HT1080 (cell line): ENCODE measurements around the gene SKP2. TPM values are rescaled to one million over a fixed set of nuclear protein-coding genes. Genes with fewer than 3 reads are reported as not detected.
A peak's percentile ranks its signal among the peaks of the same experiment; 100 is the strongest.
"Not testable (repeated sequence)": the region's sequence is repeated elsewhere in the genome, so short reads cannot be mapped to it uniquely, and the experiment has no call there.

Experiments
- DNase-seq: peaks from one replicate; pipeline ENCODE4 v3.0.0-alpha.2; 2015; ENCODE audit warnings: low read depth
- polyA plus RNA-seq, 2 experiments: library from polyadenylated mRNA; depleted of rRNA; stranded (reverse); fragments of >200 nt; gene quantifications; 2 replicates each; pipeline ENCODE4 v1.2.3, GENCODE V29; 2015
- total RNA-seq: library from RNA; depleted of rRNA; stranded (reverse); fragments of >200 nt; shearing (Covaris generic); gene quantifications from 2 replicates; pipeline ENCODE4 v1.2.3, GENCODE V29; 2014; rRNA removed

SKP2 gene
- total RNA-seq = 80.6 and 84.1 TPM in 2 replicates
- polyA plus RNA-seq (2015; cell fraction: cytosol; rRNA removed) = 35.0 TPM in 2 replicates
- polyA plus RNA-seq (2015; cell fraction: nucleus; rRNA removed) = 29.6 and 30.4 TPM in 2 replicates

GRCh38 chr5:36151434-36152323 lies at the start of gene SKP2, which contains the start of gene LMBRD2:
SKP2 (plus strand) TSS chr5:36152111; CDS start chr5:36152263, 152 bp downstream.
LMBRD2 (minus strand) TSS chr5:36151887; CDS start chr5:36143349, 8,538 bp downstream.
- DNase-seq = peak; percentile 99

- no peak for DNase-seq
These were observed 46.1 kb upstream of the SKP2 start for GRCh38 chr5:36105819-36106218.

- DNase-seq = no peak
These were observed 43.0 kb upstream of the SKP2 start for GRCh38 chr5:36108758-36109460.

GRCh38 chr5:36111238-36111637 lies 40.7 kb upstream of the SKP2 start:
- no peak for DNase-seq

GRCh38 chr5:36125868-36126267 lies 26.0 kb upstream of the SKP2 start:
- no peak for DNase-seq

- DNase-seq = no peak
These were observed 23.1 kb upstream of the SKP2 start for GRCh38 chr5:36128795-36129194.

GRCh38 chr5:36129666-36130065 lies 22.2 kb upstream of the SKP2 start:
- not testable (repeated sequence) for DNase-seq

GRCh38 chr5:36133009-36133408 lies 18.9 kb upstream of the SKP2 start:
- not testable (repeated sequence) for DNase-seq

GRCh38 chr5:36135988-36136387 lies 15.9 kb upstream of the SKP2 start:
- no peak for DNase-seq

- no peak for DNase-seq
These were observed 15.3 kb upstream of the SKP2 start for GRCh38 chr5:36136581-36136980.

GRCh38 chr5:36138900-36139683 lies 12.8 kb upstream of the SKP2 start:
- no peak for DNase-seq

- DNase-seq = no peak
These were observed 6.6 kb upstream of the SKP2 start for GRCh38 chr5:36145311-36145710.

- no peak for DNase-seq
These were observed 5.5 kb upstream of the SKP2 start for GRCh38 chr5:36146390-36146789.

GRCh38 chr5:36147681-36148080 lies 4.2 kb upstream of the SKP2 start:
- no peak for DNase-seq

- peak; percentile 47 for DNase-seq
These were observed 1.1 kb upstream of the SKP2 start for GRCh38 chr5:36150676-36151433.

GRCh38 chr5:36152324-36153297 lies 700 bp downstream of the SKP2 start:
- DNase-seq = peak; percentile 13

GRCh38 chr5:36153298-36153677 lies 1.4 kb downstream of the SKP2 start:
- DNase-seq = no peak

GRCh38 chr5:36153726-36154125 lies 1.8 kb downstream of the SKP2 start:
- no peak for DNase-seq

- no peak for DNase-seq
These were observed 3.4 kb downstream of the SKP2 start for GRCh38 chr5:36155291-36155690.
